ENCODE results near the gene NECTIN4. TPM values are rescaled to one million over a fixed set of nuclear protein-coding genes. Genes with fewer than 3 reads are reported as not detected.
A peak's percentile ranks its signal among the peaks of the same experiment; 100 is the strongest.

NECTIN4 gene
- total and polyA plus RNA-seq, 2 of the 13 experiments (the other 11 are each of a cell fraction or from before 2014, with no cell fraction given), result 5.9 to 12.4 TPM

DNA sequence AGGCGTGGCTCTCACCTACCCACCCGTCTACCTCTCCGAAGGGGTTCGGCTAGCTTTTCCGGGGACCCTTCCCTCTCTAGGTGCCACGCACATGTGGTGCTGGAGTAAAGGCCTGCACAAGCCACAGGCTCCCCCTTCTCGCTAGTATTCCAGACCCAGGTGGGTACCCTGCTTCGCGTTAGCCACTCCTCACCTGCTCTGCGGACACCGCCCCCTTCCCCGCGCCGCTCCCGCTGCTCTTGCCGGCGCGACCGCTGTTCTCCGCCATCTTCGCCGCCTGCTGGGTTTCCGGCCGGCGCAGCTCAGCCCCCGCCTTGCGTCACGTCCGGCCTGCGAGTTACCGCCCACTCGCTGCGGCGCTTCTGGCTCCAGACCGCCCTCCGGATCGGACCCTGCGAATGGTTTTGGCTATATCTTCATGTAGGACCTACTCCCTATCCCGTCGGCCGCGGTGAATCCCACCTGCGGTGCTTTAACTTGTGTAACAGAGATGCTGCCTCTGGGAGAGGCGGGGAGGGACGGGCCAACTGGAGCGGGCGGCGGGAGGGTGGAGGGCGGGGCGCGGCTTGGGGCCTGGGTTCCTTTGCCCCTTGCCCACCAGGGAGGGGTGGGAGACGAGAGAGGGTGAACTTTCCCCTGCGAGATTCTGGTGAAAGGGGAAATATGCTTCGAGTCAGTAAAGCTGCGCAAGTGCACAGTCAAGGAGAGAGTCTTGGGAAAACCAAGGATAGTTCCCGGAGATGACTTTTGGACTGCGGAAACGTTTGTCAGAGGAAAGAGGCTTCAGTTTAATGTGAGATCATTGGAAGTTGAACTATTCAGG is 28.6 kb upstream of the NECTIN4 start, which contains the start of the genes NIT1 and PFDN2 (continued):
- TF ChIP-seq, protein P1, sequence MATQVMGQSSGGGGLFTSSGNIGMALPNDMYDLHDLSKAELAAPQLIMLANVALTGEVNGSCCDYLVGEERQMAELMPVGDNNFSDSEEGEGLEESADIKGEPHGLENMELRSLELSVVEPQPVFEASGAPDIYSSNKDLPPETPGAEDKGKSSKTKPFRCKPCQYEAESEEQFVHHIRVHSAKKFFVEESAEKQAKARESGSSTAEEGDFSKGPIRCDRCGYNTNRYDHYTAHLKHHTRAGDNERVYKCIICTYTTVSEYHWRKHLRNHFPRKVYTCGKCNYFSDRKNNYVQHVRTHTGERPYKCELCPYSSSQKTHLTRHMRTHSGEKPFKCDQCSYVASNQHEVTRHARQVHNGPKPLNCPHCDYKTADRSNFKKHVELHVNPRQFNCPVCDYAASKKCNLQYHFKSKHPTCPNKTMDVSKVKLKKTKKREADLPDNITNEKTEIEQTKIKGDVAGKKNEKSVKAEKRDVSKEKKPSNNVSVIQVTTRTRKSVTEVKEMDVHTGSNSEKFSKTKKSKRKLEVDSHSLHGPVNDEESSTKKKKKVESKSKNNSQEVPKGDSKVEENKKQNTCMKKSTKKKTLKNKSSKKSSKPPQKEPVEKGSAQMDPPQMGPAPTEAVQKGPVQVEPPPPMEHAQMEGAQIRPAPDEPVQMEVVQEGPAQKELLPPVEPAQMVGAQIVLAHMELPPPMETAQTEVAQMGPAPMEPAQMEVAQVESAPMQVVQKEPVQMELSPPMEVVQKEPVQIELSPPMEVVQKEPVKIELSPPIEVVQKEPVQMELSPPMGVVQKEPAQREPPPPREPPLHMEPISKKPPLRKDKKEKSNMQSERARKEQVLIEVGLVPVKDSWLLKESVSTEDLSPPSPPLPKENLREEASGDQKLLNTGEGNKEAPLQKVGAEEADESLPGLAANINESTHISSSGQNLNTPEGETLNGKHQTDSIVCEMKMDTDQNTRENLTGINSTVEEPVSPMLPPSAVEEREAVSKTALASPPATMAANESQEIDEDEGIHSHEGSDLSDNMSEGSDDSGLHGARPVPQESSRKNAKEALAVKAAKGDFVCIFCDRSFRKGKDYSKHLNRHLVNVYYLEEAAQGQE (IDR thresholded peaks at IDR 0.05; ENCODE audit: borderline replicate concordance in 1 of 2, low read depth in 1 of 2, low read length in 2 of 2), result peak in 1 of 2 experiments; percentile 36; a peak in 1 of 4 replicates
- TF ChIP-seq CAMTA2 (CRISPR knock-in tag; IDR thresholded peaks at IDR 0.05; ENCODE audit: borderline replicate concordance) (peak; percentile 38; the same call in 1 of the 2 replicates), SIN3A (IDR thresholded peaks at IDR 0.05; ENCODE audit: borderline replicate concordance, low read depth, low read length) (peak; percentile 43; the same call in 1 of the 2 replicates), HNF4A (CRISPR knock-in tag; IDR thresholded peaks at IDR 0.05) (peak; percentile 9; the same call in 1 of the 2 replicates), HOXA9 (CRISPR knock-in tag; IDR thresholded peaks at IDR 0.05; ENCODE audit: borderline replicate concordance) (0 out of 2 replicates have a peak, but pooled peaks have one; percentile 43), NFATC3 (CRISPR knock-in tag; IDR thresholded peaks at IDR 0.05) (no peak), PITX1 (CRISPR knock-in tag; IDR thresholded peaks at IDR 0.05) (0 out of 2 replicates have a peak, but pooled peaks have one; percentile 36), ZNF749 (CRISPR knock-in tag; IDR thresholded peaks at IDR 0.05; ENCODE audit: borderline replicate concordance) (0 out of 2 replicates have a peak, but pooled peaks have one; percentile 26), TEAD2 (CRISPR knock-in tag; IDR thresholded peaks at IDR 0.05) (no peak), ZNF180 (CRISPR knock-in tag; IDR thresholded peaks at IDR 0.05; ENCODE audit: borderline replicate concordance, low read depth) (0 out of 2 replicates have a peak, but pooled peaks have one; percentile 44), CBX5 (CRISPR knock-in tag; IDR thresholded peaks at IDR 0.05; ENCODE audit: borderline replicate concordance) (peak; percentile 42; the same call in 1 of the 2 replicates), SP5 (CRISPR knock-in tag; IDR thresholded peaks at IDR 0.05; ENCODE audit: borderline replicate concordance, low read depth) (0 out of 2 replicates have a peak, but pooled peaks have one; percentile 36), MED13 (CRISPR knock-in tag; IDR thresholded peaks at IDR 0.05) (0 out of 2 replicates have a peak, but pooled peaks have one; percentile 49)
- TF ChIP-seq, protein P2, sequence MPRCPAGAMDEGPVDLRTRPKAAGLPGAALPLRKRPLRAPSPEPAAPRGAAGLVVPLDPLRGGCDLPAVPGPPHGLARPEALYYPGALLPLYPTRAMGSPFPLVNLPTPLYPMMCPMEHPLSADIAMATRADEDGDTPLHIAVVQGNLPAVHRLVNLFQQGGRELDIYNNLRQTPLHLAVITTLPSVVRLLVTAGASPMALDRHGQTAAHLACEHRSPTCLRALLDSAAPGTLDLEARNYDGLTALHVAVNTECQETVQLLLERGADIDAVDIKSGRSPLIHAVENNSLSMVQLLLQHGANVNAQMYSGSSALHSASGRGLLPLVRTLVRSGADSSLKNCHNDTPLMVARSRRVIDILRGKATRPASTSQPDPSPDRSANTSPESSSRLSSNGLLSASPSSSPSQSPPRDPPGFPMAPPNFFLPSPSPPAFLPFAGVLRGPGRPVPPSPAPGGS (CRISPR knock-in tag; IDR thresholded peaks at IDR 0.05), result no peak
- TF ChIP-seq, protein P3, sequence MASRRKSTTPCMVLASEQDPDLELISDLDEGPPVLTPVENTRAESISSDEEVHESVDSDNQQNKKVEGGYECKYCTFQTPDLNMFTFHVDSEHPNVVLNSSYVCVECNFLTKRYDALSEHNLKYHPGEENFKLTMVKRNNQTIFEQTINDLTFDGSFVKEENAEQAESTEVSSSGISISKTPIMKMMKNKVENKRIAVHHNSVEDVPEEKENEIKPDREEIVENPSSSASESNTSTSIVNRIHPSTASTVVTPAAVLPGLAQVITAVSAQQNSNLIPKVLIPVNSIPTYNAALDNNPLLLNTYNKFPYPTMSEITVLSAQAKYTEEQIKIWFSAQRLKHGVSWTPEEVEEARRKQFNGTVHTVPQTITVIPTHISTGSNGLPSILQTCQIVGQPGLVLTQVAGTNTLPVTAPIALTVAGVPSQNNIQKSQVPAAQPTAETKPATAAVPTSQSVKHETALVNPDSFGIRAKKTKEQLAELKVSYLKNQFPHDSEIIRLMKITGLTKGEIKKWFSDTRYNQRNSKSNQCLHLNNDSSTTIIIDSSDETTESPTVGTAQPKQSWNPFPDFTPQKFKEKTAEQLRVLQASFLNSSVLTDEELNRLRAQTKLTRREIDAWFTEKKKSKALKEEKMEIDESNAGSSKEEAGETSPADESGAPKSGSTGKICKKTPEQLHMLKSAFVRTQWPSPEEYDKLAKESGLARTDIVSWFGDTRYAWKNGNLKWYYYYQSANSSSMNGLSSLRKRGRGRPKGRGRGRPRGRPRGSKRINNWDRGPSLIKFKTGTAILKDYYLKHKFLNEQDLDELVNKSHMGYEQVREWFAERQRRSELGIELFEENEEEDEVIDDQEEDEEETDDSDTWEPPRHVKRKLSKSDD (CRISPR knock-in tag; IDR thresholded peaks at IDR 0.05; ENCODE audit: low read depth), result peak; percentile 68; the same call in 1 of the 2 replicates
- TF ChIP-seq, protein P4, sequence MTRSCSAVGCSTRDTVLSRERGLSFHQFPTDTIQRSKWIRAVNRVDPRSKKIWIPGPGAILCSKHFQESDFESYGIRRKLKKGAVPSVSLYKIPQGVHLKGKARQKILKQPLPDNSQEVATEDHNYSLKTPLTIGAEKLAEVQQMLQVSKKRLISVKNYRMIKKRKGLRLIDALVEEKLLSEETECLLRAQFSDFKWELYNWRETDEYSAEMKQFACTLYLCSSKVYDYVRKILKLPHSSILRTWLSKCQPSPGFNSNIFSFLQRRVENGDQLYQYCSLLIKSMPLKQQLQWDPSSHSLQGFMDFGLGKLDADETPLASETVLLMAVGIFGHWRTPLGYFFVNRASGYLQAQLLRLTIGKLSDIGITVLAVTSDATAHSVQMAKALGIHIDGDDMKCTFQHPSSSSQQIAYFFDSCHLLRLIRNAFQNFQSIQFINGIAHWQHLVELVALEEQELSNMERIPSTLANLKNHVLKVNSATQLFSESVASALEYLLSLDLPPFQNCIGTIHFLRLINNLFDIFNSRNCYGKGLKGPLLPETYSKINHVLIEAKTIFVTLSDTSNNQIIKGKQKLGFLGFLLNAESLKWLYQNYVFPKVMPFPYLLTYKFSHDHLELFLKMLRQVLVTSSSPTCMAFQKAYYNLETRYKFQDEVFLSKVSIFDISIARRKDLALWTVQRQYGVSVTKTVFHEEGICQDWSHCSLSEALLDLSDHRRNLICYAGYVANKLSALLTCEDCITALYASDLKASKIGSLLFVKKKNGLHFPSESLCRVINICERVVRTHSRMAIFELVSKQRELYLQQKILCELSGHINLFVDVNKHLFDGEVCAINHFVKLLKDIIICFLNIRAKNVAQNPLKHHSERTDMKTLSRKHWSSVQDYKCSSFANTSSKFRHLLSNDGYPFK (CRISPR knock-in tag; IDR thresholded peaks at IDR 0.05; ENCODE audit: borderline replicate concordance), result peak; percentile 90; the same call in 1 of the 2 replicates

Data from HepG2 (cell line).